Trophoblast cell (in vitro differentiated cells and primary cell): ENCODE data around the gene CPLANE2.
A peak's percentile ranks its signal among the peaks of the same experiment; 100 is the strongest.

Experiments
- DNase-seq, 2 donors: peaks; one replicate each; pipeline ENCODE4 v3.0.0-alpha.2; 2016
- H2AFZ ChIP-seq: 2 replicates; pipeline ENCODE4 v1.6.1; 2013; ENCODE audit warnings: low read length, moderate library complexity, mild to moderate bottlenecking; ENCODE audit not compliant: insufficient read depth, poor library complexity
- H2AK5ac ChIP-seq: 2 replicates; pipeline ENCODE4 v1.6.1; 2013; ENCODE audit warnings: mild to moderate bottlenecking, low read length
- H2BK120ac ChIP-seq: 2 replicates; pipeline ENCODE4 v1.6.1; 2013; ENCODE audit warnings: low read length, mild to moderate bottlenecking, moderate library complexity; ENCODE audit not compliant: insufficient read depth, poor library complexity
- H2BK12ac ChIP-seq: 2 replicates; pipeline ENCODE4 v1.6.1; 2013; ENCODE audit warnings: mild to moderate bottlenecking, low read length, moderate library complexity
- H2BK5ac ChIP-seq: 2 replicates; pipeline ENCODE4 v1.6.1; 2013; ENCODE audit warnings: low read length, low read depth, moderate library complexity, mild to moderate bottlenecking; ENCODE audit not compliant: poor library complexity
- H3K14ac ChIP-seq: 2 replicates; pipeline ENCODE4 v1.6.1; 2013; ENCODE audit warnings: mild to moderate bottlenecking, low read length
- H3K18ac ChIP-seq: 2 replicates; pipeline ENCODE4 v1.6.1; 2013; ENCODE audit warnings: mild to moderate bottlenecking, low read length
- H3K23ac ChIP-seq: 2 replicates; pipeline ENCODE4 v1.6.1; 2013; ENCODE audit warnings: low read length
- H3K27ac ChIP-seq: 2 replicates; pipeline ENCODE4 v1.5.1; 2013; ENCODE audit warnings: low read depth, mild to moderate bottlenecking, inconsistent platforms, low read length, moderate library complexity
- H3K27me3 ChIP-seq: 2 replicates; pipeline ENCODE4 v1.6.1; 2013; ENCODE audit warnings: inconsistent platforms, mild to moderate bottlenecking, low read length, moderate library complexity; ENCODE audit not compliant: insufficient read depth
- H3K36me3 ChIP-seq, 2 experiments: 1 replicate in 1 of 2; 2 replicates in 1 of 2; pipeline ENCODE4 v1.6.1; 2013; ENCODE audit warnings: low read length in 2 of 2, mild to moderate bottlenecking in 2 of 2, moderate library complexity in 1 of 2; ENCODE audit not compliant: insufficient read depth in 2 of 2, control insufficient read depth in 1 of 2
- H3K4ac ChIP-seq: 2 replicates; pipeline ENCODE4 v1.6.1; 2013; ENCODE audit warnings: low read depth, mild to moderate bottlenecking, low read length, moderate library complexity
- H3K4me1 ChIP-seq, 2 experiments: 1 replicate in 1 of 2; 2 replicates in 1 of 2; pipeline ENCODE4 v1.6.1; 2013; ENCODE audit warnings: low read length in 2 of 2, mild to moderate bottlenecking in 2 of 2, moderate library complexity in 1 of 2; ENCODE audit not compliant: insufficient read depth in 2 of 2, control insufficient read depth in 1 of 2
- H3K4me2 ChIP-seq: 2 replicates; pipeline ENCODE4 v1.6.1; 2013; ENCODE audit warnings: inconsistent platforms, mild to moderate bottlenecking, low read length, moderate library complexity
- H3K4me3 ChIP-seq: 2 replicates; pipeline ENCODE4 v1.5.1; 2013; ENCODE audit warnings: mild to moderate bottlenecking, low read depth, low read length, inconsistent platforms
- H3K79me1 ChIP-seq: one replicate; pipeline ENCODE4 v1.6.1; 2013; ENCODE audit warnings: low read length
- H3K79me2 ChIP-seq: 2 replicates; pipeline ENCODE4 v1.6.1; 2013; ENCODE audit warnings: low read length, mild to moderate bottlenecking; ENCODE audit not compliant: control insufficient read depth, insufficient read depth, poor library complexity
- H3K9ac ChIP-seq: 2 replicates; pipeline ENCODE4 v1.6.1; 2013; ENCODE audit warnings: mild to moderate bottlenecking, low read length
- H3K9me3 ChIP-seq: 2 replicates; pipeline ENCODE4 v1.6.1; 2013; ENCODE audit warnings: low read depth, mild to moderate bottlenecking, control low read depth, inconsistent platforms, low read length; ENCODE audit not compliant: insufficient read depth
- H4K12ac ChIP-seq: 2 replicates; pipeline ENCODE4 v1.6.1; 2013; ENCODE audit warnings: low read depth, mild to moderate bottlenecking, low read length, moderate library complexity
- H4K8ac ChIP-seq: 2 replicates; pipeline ENCODE4 v1.6.1; 2013; ENCODE audit warnings: low read depth, mild to moderate bottlenecking, low read length, moderate library complexity
- H4K91ac ChIP-seq: one replicate; pipeline ENCODE4 v1.6.1; 2013; ENCODE audit warnings: low read depth, mild to moderate bottlenecking, low read length, moderate library complexity
- WGBS: extraction: QIAGEN DNeasy Blood & Tissue Kit; methylation state at CpG from one replicate; pipeline ENCODE4 v1.1.7; 2013; ENCODE audit warnings: missing lambda C conversion rate; ENCODE audit not compliant: insufficient read length, insufficient coverage; ENCODE audit errors: extremely low coverage; 5-methylcytosine and 5-hydroxymethylcytosine counted together

CPLANE2 gene

DNA sequence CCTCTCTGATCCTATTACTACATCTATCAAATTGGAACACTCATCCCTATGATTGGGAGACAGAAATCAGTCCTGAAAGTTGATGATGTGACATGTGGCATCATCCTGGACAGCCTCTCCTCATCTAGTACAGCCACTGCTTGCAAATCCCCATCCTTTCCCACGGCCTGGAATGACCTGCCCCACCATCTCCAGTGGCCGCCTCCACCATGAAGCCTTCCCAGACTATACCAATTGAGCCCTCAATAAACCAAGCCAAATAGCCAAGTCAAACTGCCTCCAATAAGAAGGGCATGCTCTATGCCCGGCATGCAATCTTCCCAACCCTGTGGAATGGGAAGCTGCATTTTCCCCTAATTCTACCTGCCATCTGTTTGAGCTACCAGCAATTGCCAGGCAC, 24.0 kb downstream of the CPLANE2 start:
- Histone ChIP-seq H3K9ac (no peak overlapping the region), H3K23ac (no peak overlapping the region), H3K18ac (no peak overlapping the region), H4K8ac (peak overlapping the region; percentile 5), H2BK5ac (peak overlapping the region; percentile 15), H3K4me3 (no peak overlapping the region), H3K9me3 (peaks cover 3% of the 10 kb centered on the region), H2AFZ (no peak overlapping the region), H3K4me1 (peaks cover 28 to 34% of the 10 kb centered on the region in 2 experiments), H3K79me2 (peaks cover 4% of the 10 kb centered on the region), H2BK12ac (peak overlapping the region; percentile 1), H3K36me3 (no peaks in the 10 kb centered on the region), H4K12ac (no peak overlapping the region), H2AK5ac (peak overlapping the region; percentile 1), H3K27me3 (no peaks in the 10 kb centered on the region), H3K27ac (no peak overlapping the region), H3K4me2 (peak overlapping the region; percentile 67), H3K4ac (no peak overlapping the region), H3K79me1 (peaks cover 12% of the 10 kb centered on the region), H3K14ac (no peak overlapping the region), H4K91ac (peak overlapping the region; percentile 38), H2BK120ac (peak overlapping the region; percentile 16)
- WGBS = no CpG with 5 or more reads among the region's 3 CpGs
- DNase-seq = no peak

DNA sequence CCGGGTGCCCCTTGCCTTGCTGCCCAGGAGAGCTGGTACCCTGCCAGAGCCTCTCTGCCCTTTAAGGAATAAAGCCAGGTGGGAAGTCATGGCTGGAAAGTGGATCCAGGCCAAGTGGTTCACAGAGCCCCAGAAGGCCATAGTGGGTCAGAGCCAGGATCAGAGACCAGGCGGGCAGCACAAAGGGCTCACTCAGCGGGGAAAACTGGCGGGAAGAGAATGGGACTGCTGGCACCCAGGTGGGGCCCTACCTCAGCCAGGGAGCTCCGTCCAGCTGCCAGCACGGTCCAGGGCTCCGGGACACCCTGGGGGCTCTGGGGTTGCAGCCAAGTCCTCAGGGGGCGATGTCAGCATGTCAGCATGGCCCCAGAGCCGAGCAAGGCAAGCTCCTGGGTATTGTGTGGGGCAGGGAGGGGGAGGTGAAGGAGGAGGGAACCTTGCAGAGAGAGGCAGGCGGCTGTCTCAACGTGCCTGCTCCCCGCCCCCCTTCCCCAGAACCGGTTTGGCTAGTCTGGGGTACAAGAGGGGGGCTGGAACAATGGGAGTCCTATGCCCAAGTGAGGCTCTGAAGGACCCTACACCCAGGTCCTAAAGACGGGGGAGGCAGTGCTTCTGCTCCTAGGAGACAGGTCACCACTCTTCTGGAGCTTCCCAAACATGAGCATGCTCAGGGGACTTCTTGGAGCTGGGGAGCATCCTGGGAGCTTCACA, 24.6 kb downstream of the CPLANE2 start, which contains the start of gene ARHGEF19:
ARHGEF19 (minus strand) TSS at position 402 of the 711 bp plus-strand sequence. CDS start 3,598 bp downstream, outside the sequence.
- no peaks in the 10 kb centered on the region for H3K27me3 ChIP-seq
- H3K9me3 ChIP-seq = peaks cover 1% of the 10 kb centered on the region
- peak within 1 kb of the TSS; percentile 28 for H3K27ac ChIP-seq
- H3K79me1 ChIP-seq = peaks cover 14% of the 10 kb centered on the region
- peak within 1 kb of the TSS; percentile 68 for H2AFZ ChIP-seq
- no peak for DNase-seq
- peak within 1 kb of the TSS; percentile 89 for H3K18ac ChIP-seq
- H2BK12ac ChIP-seq = peak within 1 kb of the TSS; percentile 37
- H3K36me3 ChIP-seq = no peaks in the 10 kb centered on the region
- WGBS = no CpG with 5 or more reads among the region's 14 CpGs
- H3K4me2 ChIP-seq = peak within 1 kb of the TSS; percentile 67
- peak within 1 kb of the TSS; percentile 94 for H4K91ac ChIP-seq
- H3K9ac ChIP-seq = peak within 1 kb of the TSS; percentile 64
- H2BK120ac ChIP-seq = peak within 1 kb of the TSS; percentile 72
- peak within 1 kb of the TSS; percentile 72 for H4K8ac ChIP-seq
- peak within 1 kb of the TSS; percentile 75 for H2AK5ac ChIP-seq
- H3K4me3 ChIP-seq = peak within 1 kb of the TSS; percentile 58
- H2BK5ac ChIP-seq = peak within 1 kb of the TSS; percentile 45
- no peak within 1 kb of the TSS for H3K23ac ChIP-seq
- peak within 1 kb of the TSS; percentile 75 for H4K12ac ChIP-seq
- H3K14ac ChIP-seq = peak within 1 kb of the TSS; percentile 63
- peaks cover 28 to 33% of the 10 kb centered on the region in 2 experiments for H3K4me1 ChIP-seq
- H3K4ac ChIP-seq = peak within 1 kb of the TSS; percentile 26
- H3K79me2 ChIP-seq = peaks cover 4% of the 10 kb centered on the region

DNA sequence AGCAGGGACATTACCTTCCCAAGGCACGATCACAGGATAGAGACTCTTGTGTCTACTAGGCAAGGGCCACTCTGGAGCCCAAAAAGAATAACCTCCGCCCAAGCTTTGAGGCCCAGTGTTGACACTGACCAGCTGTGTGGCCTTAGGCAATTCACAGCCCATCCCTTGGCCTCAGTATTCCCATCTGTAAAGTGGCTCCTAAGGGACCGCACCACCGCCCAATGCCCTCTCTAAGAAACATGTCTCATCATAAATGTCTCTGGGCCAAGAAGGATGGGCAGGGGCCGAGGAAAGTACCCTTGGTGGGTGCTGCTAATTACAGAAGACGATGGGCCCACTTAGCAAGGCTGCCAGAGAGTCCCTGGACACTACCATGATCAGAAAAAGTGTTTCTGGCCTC, 25.2 kb downstream of the CPLANE2 start:
- Histone ChIP-seq H3K9ac (peak overlapping the region; percentile 64), H3K23ac (no peak overlapping the region), H3K36me3 (no peaks in the 10 kb centered on the region), H3K14ac (peak overlapping the region; percentile 63), H3K27me3 (no peaks in the 10 kb centered on the region), H3K4me3 (peak overlapping the region; percentile 38), H3K9me3 (peaks cover 1% of the 10 kb centered on the region), H3K4me2 (peak overlapping the region; percentile 67), H3K4me1 (peaks cover 26 to 31% of the 10 kb centered on the region in 2 experiments), H2AK5ac (peak overlapping the region; percentile 75), H4K91ac (peak overlapping the region; percentile 94), H2BK120ac (peak overlapping the region; percentile 72), H4K12ac (peak overlapping the region; percentile 75), H2BK12ac (peak overlapping the region; percentile 37), H3K79me1 (peaks cover 18% of the 10 kb centered on the region), H3K79me2 (peaks cover 4% of the 10 kb centered on the region), H3K4ac (peak overlapping the region; percentile 26), H3K27ac (no peak overlapping the region), H2BK5ac (peak overlapping the region; percentile 45), H4K8ac (peak overlapping the region; percentile 72), H2AFZ (peak overlapping the region; percentile 68), H3K18ac (peak overlapping the region; percentile 89)
- no CpG with 5 or more reads among the region's 6 CpGs for WGBS
- no peak for DNase-seq

DNA sequence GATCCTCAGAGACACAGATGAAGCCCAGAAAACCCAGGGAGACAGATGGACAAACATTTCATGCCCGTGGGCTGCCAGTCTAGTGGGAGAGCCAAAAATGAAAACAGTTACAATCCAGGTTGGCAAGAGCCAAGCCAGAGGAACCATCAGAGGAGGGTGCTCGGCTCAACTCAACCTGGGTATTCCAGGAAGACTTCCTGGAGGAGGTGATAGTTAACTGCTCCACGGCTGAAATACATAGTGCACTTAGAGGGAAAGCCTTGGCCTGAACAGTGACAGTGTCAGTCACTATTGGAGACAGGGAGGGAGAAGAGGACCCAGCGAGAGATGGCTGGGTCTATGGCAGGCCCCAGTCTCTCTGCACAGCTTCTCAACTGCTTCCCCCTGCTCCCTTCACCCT, 26.4 kb downstream of the CPLANE2 start:
- no peak overlapping the region for H3K23ac ChIP-seq
- H2BK5ac ChIP-seq = no peak overlapping the region
- H4K91ac ChIP-seq = no peak overlapping the region
- whole genome bisulfite sequencing = no CpG with 5 or more reads among the region's 4 CpGs
- peaks cover 6% of the 10 kb centered on the region for H3K79me2 ChIP-seq
- H3K27ac ChIP-seq = no peak overlapping the region
- H3K9me3 ChIP-seq = peaks cover 1% of the 10 kb centered on the region
- no peak overlapping the region for H4K12ac ChIP-seq
- H3K9ac ChIP-seq = peak overlapping the region; percentile 25
- no peak overlapping the region for H2AK5ac ChIP-seq
- no peak overlapping the region for H3K4ac ChIP-seq
- peaks cover 0 to 2% of the 10 kb centered on the region in 2 experiments for H3K36me3 ChIP-seq
- H2BK12ac ChIP-seq = no peak overlapping the region
- no peak overlapping the region for H3K14ac ChIP-seq
- H3K4me2 ChIP-seq = no peak overlapping the region
- no peak overlapping the region for H3K18ac ChIP-seq
- peaks cover 25% of the 10 kb centered on the region for H3K79me1 ChIP-seq
- H3K4me3 ChIP-seq = no peak overlapping the region
- no peak overlapping the region for H2BK120ac ChIP-seq
- no peak overlapping the region for H4K8ac ChIP-seq
- no peak for DNase-seq
- no peaks in the 10 kb centered on the region for H3K27me3 ChIP-seq
- no peak overlapping the region for H2AFZ ChIP-seq
- peaks cover 28 to 33% of the 10 kb centered on the region in 2 experiments for H3K4me1 ChIP-seq
